Measurements from ENCODE around the gene PCDH9.
"Not testable (repeated sequence)": the region's sequence is repeated elsewhere in the genome, so short reads cannot be mapped to it uniquely, and the experiment has no call there.

The PCDH9 gene

GRCh38 chr13:66644855-66645460 lies 585.2 kb downstream of the PCDH9 start:
- Histone ChIP-seq H3K27me3 (ENCODE audit: control insufficient read depth, insufficient read depth, low read length) (no peaks in the 10 kb centered on the region), H3K36me3 (ENCODE audit: control insufficient read depth, insufficient read depth, low read length) (no peaks in the 10 kb centered on the region), H3K4me1 (ENCODE audit: control insufficient read depth, insufficient read depth, low read length) (no peaks in the 10 kb centered on the region), H3K9ac (ENCODE audit: low read length) (no peak overlapping the region), H3K4me3 (ENCODE audit: low read length) (no peak overlapping the region), H3K27ac (ENCODE audit: low read depth, low read length) (no peak overlapping the region)

- Histone ChIP-seq H3K27ac (ENCODE audit: low read depth, low read length) (no peak overlapping the region), H3K4me3 (ENCODE audit: low read length) (no peak overlapping the region)
Observed at GRCh38 chr13:66640231-66640630, 589.9 kb downstream of the PCDH9 start.

DNA sequence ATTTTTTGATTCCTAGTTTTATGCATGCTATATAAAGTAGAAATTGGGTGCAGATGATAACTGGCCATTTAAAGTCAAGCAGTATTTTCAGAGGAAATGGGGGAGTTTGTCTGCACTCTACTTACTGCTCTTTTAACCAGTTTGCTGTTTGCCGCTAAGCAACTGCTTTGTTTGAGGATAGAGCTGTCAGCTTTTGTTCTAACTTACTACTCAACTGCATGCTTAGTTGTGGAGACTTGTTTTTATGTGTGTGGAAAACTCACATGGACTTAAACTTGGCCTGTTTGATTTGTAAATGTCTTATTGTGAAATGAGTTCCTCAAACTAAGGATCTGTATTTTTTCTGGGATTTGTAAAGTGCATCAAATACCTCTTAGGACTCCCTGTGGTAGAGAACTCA lies 591.1 kb downstream of the PCDH9 start:
- H3K36me3 ChIP-seq (ENCODE audit: control insufficient read depth, insufficient read depth, low read length) = no peaks in the 10 kb centered on the region
- no peaks in the 10 kb centered on the region for H3K4me1 ChIP-seq (ENCODE audit: control insufficient read depth, insufficient read depth, low read length)
- H3K27ac ChIP-seq (ENCODE audit: low read depth, low read length) = no peak overlapping the region
- H3K4me3 ChIP-seq (ENCODE audit: low read length) = no peak overlapping the region
- no peaks in the 10 kb centered on the region for H3K27me3 ChIP-seq (ENCODE audit: control insufficient read depth, insufficient read depth, low read length)
- H3K9ac ChIP-seq (ENCODE audit: low read length) = no peak overlapping the region

More at GRCh38 chr13:66640231-66640630, 589.9 kb downstream of the PCDH9 start:
- Histone ChIP-seq H3K36me3 (ENCODE audit: control insufficient read depth, insufficient read depth, low read length) (no peaks in the 10 kb centered on the region), H3K27me3 (ENCODE audit: control insufficient read depth, insufficient read depth, low read length) (no peaks in the 10 kb centered on the region), H3K4me1 (ENCODE audit: control insufficient read depth, insufficient read depth, low read length) (no peaks in the 10 kb centered on the region), H3K9ac (ENCODE audit: low read length) (no peak overlapping the region)

DNA sequence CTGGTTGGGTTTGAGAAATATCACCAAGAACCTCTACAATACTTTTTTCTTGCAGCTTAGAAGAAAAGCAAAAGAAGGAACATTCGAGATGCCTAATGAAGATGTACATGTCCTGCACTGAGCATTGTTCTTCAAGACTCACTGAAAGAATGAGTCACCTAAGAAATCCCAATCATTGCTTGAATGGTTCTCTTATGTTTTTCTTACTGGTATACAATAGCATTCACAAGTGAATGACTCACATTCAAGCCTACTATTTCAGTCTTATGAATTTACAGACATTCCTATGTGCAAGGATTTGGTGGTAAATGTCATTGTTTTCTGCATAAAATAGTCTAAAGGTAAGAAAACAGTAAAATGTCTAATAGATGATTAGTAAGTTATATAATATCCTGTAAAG lies 594.6 kb downstream of the PCDH9 start:
- Histone ChIP-seq H3K27me3 (ENCODE audit: control insufficient read depth, insufficient read depth, low read length) (no peaks in the 10 kb centered on the region), H3K4me1 (ENCODE audit: control insufficient read depth, insufficient read depth, low read length) (no peaks in the 10 kb centered on the region), H3K9ac (ENCODE audit: low read length) (no peak overlapping the region), H3K27ac (ENCODE audit: low read depth, low read length) (no peak overlapping the region), H3K4me3 (ENCODE audit: low read length) (no peak overlapping the region), H3K36me3 (ENCODE audit: control insufficient read depth, insufficient read depth, low read length) (no peaks in the 10 kb centered on the region)

GRCh38 chr13:66634384-66634783 lies 595.8 kb downstream of the PCDH9 start:
- no peaks in the 10 kb centered on the region for H3K27me3 ChIP-seq (ENCODE audit: control insufficient read depth, insufficient read depth, low read length)
- H3K9ac ChIP-seq (ENCODE audit: low read length) = no peak overlapping the region
- no peaks in the 10 kb centered on the region for H3K4me1 ChIP-seq (ENCODE audit: control insufficient read depth, insufficient read depth, low read length)
- H3K4me3 ChIP-seq (ENCODE audit: low read length) = no peak overlapping the region
- no peaks in the 10 kb centered on the region for H3K36me3 ChIP-seq (ENCODE audit: control insufficient read depth, insufficient read depth, low read length)
- no peak overlapping the region for H3K27ac ChIP-seq (ENCODE audit: low read depth, low read length)

DNA sequence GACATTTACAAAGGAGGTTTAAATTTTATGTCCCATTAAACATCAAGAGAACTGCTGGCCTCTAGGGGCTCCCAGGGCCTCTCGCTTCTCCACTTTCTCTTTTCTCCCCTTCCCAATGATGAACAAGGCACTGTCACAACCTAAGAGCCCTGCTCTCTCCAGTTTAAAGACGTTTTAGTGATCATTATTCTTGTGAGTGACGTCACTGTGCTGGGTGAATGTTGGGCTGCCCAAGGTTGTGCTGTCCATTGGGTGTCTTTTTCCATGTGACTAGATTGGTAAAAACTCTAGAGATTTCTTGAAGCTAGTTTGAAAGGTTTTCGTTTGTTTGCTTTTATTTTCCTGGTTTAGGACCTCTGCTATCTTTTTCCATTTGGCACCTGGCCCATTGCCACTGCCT lies 602.6 kb downstream of the PCDH9 start:
- Histone ChIP-seq H3K4me1 (ENCODE audit: control insufficient read depth, insufficient read depth, low read length) (no peaks in the 10 kb centered on the region), H3K27ac (ENCODE audit: low read depth, low read length) (no peak overlapping the region), H3K36me3 (ENCODE audit: control insufficient read depth, insufficient read depth, low read length) (no peaks in the 10 kb centered on the region), H3K27me3 (ENCODE audit: control insufficient read depth, insufficient read depth, low read length) (no peaks in the 10 kb centered on the region), H3K9ac (ENCODE audit: low read length) (no peak overlapping the region), H3K4me3 (ENCODE audit: low read length) (no peak overlapping the region)

GRCh38 chr13:66624302-66624701 lies 605.8 kb downstream of the PCDH9 start:
- H3K36me3 ChIP-seq (ENCODE audit: control insufficient read depth, insufficient read depth, low read length) = no peaks in the 10 kb centered on the region
- H3K4me3 ChIP-seq (ENCODE audit: low read length) = no peak overlapping the region
- H3K27ac ChIP-seq (ENCODE audit: low read depth, low read length) = no peak overlapping the region
- no peaks in the 10 kb centered on the region for H3K4me1 ChIP-seq (ENCODE audit: control insufficient read depth, insufficient read depth, low read length)
- H3K9ac ChIP-seq (ENCODE audit: low read length) = no peak overlapping the region
- H3K27me3 ChIP-seq (ENCODE audit: control insufficient read depth, insufficient read depth, low read length) = no peaks in the 10 kb centered on the region

- no peaks in the 10 kb centered on the region for H3K27me3 ChIP-seq (ENCODE audit: control insufficient read depth, insufficient read depth, low read length)
- H3K36me3 ChIP-seq (ENCODE audit: control insufficient read depth, insufficient read depth, low read length) = no peaks in the 10 kb centered on the region
- H3K4me3 ChIP-seq (ENCODE audit: low read length) = no peak overlapping the region
- H3K9ac ChIP-seq (ENCODE audit: low read length) = no peak overlapping the region
- no peaks in the 10 kb centered on the region for H3K4me1 ChIP-seq (ENCODE audit: control insufficient read depth, insufficient read depth, low read length)
- H3K27ac ChIP-seq (ENCODE audit: low read depth, low read length) = no peak overlapping the region
Observed at GRCh38 chr13:66623129-66623820, 606.9 kb downstream of the PCDH9 start.

DNA sequence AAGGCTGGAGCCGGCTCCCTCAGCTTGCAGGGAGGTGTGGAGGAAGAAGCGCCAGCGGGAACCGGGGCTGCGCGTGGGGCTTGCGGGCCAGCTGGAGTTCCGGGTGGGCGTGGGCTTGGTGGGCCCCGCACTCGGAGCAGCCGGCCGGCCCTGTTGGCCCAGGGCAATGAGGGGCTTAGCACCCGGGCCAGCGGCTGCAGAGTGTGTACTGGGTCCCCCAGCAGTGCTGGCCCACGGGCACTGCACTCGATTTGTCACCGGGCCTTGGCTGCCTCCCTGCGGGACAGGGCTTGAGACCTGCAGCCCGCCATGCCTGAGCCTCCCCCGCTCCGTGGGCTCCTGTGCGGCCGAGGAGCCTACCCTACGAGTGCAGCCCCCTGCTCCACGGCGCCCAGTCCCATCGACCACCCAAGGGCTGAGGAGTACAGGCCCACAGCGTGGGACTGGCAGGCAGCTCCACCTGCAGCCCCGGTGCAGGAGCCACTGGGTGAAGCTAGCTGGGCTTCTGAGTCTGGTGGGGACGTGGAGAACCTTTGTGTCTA lies 608.2 kb downstream of the PCDH9 start:
- H3K9ac ChIP-seq (ENCODE audit: low read length); H3K4me1 ChIP-seq (ENCODE audit: control insufficient read depth, insufficient read depth, low read length); H3K27ac ChIP-seq (ENCODE audit: low read depth, low read length); H3K27me3 ChIP-seq (ENCODE audit: control insufficient read depth, insufficient read depth, low read length); H3K4me3 ChIP-seq (ENCODE audit: low read length); H3K36me3 ChIP-seq (ENCODE audit: control insufficient read depth, insufficient read depth, low read length): not testable (repeated sequence)

DNA sequence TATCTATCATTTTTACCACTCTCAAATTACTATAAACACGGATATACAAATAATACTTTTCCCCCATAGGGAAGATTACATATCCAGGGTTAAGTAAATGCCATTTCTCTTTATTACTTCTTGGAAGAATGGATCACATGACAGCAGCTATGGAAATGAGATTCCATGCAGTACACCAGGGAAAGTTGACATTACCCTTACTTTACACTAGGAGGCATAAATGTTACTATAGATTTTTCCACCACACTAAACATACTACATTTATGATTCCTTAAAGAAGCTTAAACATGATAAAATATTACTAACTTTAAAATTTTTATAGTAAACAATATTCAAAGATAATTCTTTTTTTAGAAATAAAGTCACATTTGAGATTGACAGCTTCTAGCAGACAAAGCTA lies 611.4 kb downstream of the PCDH9 start:
- Histone ChIP-seq H3K4me1 (ENCODE audit: control insufficient read depth, insufficient read depth, low read length) (no peaks in the 10 kb centered on the region), H3K4me3 (ENCODE audit: low read length) (no peak overlapping the region), H3K27me3 (ENCODE audit: control insufficient read depth, insufficient read depth, low read length) (no peaks in the 10 kb centered on the region), H3K27ac (ENCODE audit: low read depth, low read length) (no peak overlapping the region), H3K9ac (ENCODE audit: low read length) (no peak overlapping the region), H3K36me3 (ENCODE audit: control insufficient read depth, insufficient read depth, low read length) (no peaks in the 10 kb centered on the region)

GRCh38 chr13:66617786-66618185 lies 612.4 kb downstream of the PCDH9 start:
- Histone ChIP-seq H3K27ac (ENCODE audit: low read depth, low read length) (no peak overlapping the region), H3K27me3 (ENCODE audit: control insufficient read depth, insufficient read depth, low read length) (no peaks in the 10 kb centered on the region), H3K9ac (ENCODE audit: low read length) (no peak overlapping the region), H3K4me1 (ENCODE audit: control insufficient read depth, insufficient read depth, low read length) (no peaks in the 10 kb centered on the region), H3K36me3 (ENCODE audit: control insufficient read depth, insufficient read depth, low read length) (no peaks in the 10 kb centered on the region), H3K4me3 (ENCODE audit: low read length) (no peak overlapping the region)

GRCh38 chr13:66612983-66613382 lies 617.2 kb downstream of the PCDH9 start:
- no peaks in the 10 kb centered on the region for H3K36me3 ChIP-seq (ENCODE audit: control insufficient read depth, insufficient read depth, low read length)
- H3K4me1 ChIP-seq (ENCODE audit: control insufficient read depth, insufficient read depth, low read length) = no peaks in the 10 kb centered on the region
- H3K4me3 ChIP-seq (ENCODE audit: low read length) = no peak overlapping the region
- H3K27ac ChIP-seq (ENCODE audit: low read depth, low read length) = no peak overlapping the region
- H3K27me3 ChIP-seq (ENCODE audit: control insufficient read depth, insufficient read depth, low read length) = no peaks in the 10 kb centered on the region
- H3K9ac ChIP-seq (ENCODE audit: low read length) = no peak overlapping the region

DNA sequence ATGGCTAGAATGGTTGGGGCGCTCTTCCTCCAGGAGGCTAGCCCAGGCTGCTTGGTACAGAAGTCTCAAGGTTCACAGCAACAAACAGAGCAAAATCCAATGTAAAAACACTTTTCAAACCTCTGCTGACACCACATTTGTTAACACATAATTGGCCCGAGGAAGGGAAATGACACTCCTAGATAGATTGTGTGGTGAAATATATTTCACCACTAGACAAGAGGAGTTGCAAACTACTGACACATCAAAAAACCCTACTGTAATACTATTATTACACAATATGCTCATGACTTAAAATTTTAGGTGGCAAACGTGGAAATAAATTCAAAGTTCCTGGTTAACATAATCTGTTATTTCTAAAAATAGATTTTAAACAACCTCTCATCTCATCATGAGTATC lies 643.6 kb downstream of the PCDH9 start:
- Histone ChIP-seq H3K9ac (ENCODE audit: low read length) (no peak overlapping the region), H3K27me3 (ENCODE audit: control insufficient read depth, insufficient read depth, low read length) (no peaks in the 10 kb centered on the region), H3K27ac (ENCODE audit: low read depth, low read length) (no peak overlapping the region), H3K4me1 (ENCODE audit: control insufficient read depth, insufficient read depth, low read length) (no peaks in the 10 kb centered on the region), H3K36me3 (ENCODE audit: control insufficient read depth, insufficient read depth, low read length) (no peaks in the 10 kb centered on the region), H3K4me3 (ENCODE audit: low read length) (no peak overlapping the region)
